DOHH2 (cell line): ENCODE results near the gene INF2.

Experiments
- H3F3A ChIP-seq: fragments of 200-600 bp; sonication (generic), shearing (Covaris generic); 2 replicates; pipeline ENCODE4 v1.6.0; 2016; ENCODE audit warnings: antibody characterized with exemption, mild to moderate bottlenecking; ENCODE audit not compliant: control insufficient read depth, insufficient read depth
- H3K27ac ChIP-seq: fragments of 200-600 bp; sonication (generic); 2 replicates; pipeline ENCODE4 v1.5.1; 2014; ENCODE audit warnings: low read depth, mild to moderate bottlenecking, low read length, moderate library complexity
- H3K27me3 ChIP-seq: fragments of 200-600 bp; sonication (generic); 2 replicates; pipeline ENCODE4 v1.6.1; 2014; ENCODE audit warnings: mild to moderate bottlenecking, low read length, mixed read lengths; ENCODE audit not compliant: control insufficient read depth
- H3K36me3 ChIP-seq: fragments of 200-600 bp; sonication (generic); 2 replicates; pipeline ENCODE4 v1.6.1; 2014; ENCODE audit warnings: mild to moderate bottlenecking, low read length, moderate library complexity, mixed read lengths; ENCODE audit not compliant: control insufficient read depth
- H3K4me1 ChIP-seq: fragments of 200-600 bp; sonication (generic); 2 replicates; pipeline ENCODE4 v1.6.1; 2014; ENCODE audit warnings: mild to moderate bottlenecking, low read length, mixed read lengths; ENCODE audit not compliant: control insufficient read depth
- H3K4me2 ChIP-seq: fragments of 200-600 bp; sonication (generic); 2 replicates; pipeline ENCODE4 v1.6.0; 2014; ENCODE audit warnings: mild to moderate bottlenecking, low read length, moderate library complexity
- H3K4me3 ChIP-seq: fragments of 200-600 bp; sonication (generic); 2 replicates; pipeline ENCODE4 v1.5.1; 2014; ENCODE audit warnings: mild to moderate bottlenecking, low read length, mixed read lengths
- H3K79me2 ChIP-seq: fragments of 200-600 bp; sonication (generic); 2 replicates; pipeline ENCODE4 v1.6.1; 2014; ENCODE audit warnings: mild to moderate bottlenecking, low read length, mixed read lengths; ENCODE audit not compliant: control insufficient read depth
- H3K9me2 ChIP-seq: fragments of 200-600 bp; sonication (generic); replicated peaks from 2 replicates; pipeline ENCODE4 v1.6.1; 2014; ENCODE audit warnings: mild to moderate bottlenecking, low read length, mixed read lengths; ENCODE audit not compliant: control insufficient read depth
- H3K9me3 ChIP-seq: fragments of 200-600 bp; sonication (generic); 2 replicates; pipeline ENCODE4 v1.6.1; 2014; ENCODE audit warnings: antibody characterized with exemption, low read length, mixed read lengths; ENCODE audit not compliant: control insufficient read depth, insufficient read depth
- H4K20me1 ChIP-seq: fragments of 200-600 bp; sonication (generic); 2 replicates; pipeline ENCODE4 v1.6.0; 2014; ENCODE audit warnings: low read depth, mild to moderate bottlenecking, antibody characterized with exemption, low read length, moderate library complexity; ENCODE audit not compliant: control insufficient read depth, insufficient read depth
- EZH2phosphoT487 ChIP-seq: fragments of 200-600 bp; sonication (generic); IDR thresholded peaks from 2 replicates; pipeline ENCODE4 v1.6.1; 2017; ENCODE audit warnings: borderline replicate concordance, mild to moderate bottlenecking, antibody characterized with exemption, low read length, moderate library complexity, mixed read lengths
- TF ChIP-seq, protein P1 (sequence below): fragments of 200-600 bp; sonication (generic); IDR thresholded peaks from one replicate; pipeline ENCODE4 v1.5.1; 2014; ENCODE audit warnings: antibody characterized with exemption, mild to moderate bottlenecking, low read depth, low read length; ENCODE audit not compliant: poor library complexity, severe bottlenecking

INF2 gene

DNA sequence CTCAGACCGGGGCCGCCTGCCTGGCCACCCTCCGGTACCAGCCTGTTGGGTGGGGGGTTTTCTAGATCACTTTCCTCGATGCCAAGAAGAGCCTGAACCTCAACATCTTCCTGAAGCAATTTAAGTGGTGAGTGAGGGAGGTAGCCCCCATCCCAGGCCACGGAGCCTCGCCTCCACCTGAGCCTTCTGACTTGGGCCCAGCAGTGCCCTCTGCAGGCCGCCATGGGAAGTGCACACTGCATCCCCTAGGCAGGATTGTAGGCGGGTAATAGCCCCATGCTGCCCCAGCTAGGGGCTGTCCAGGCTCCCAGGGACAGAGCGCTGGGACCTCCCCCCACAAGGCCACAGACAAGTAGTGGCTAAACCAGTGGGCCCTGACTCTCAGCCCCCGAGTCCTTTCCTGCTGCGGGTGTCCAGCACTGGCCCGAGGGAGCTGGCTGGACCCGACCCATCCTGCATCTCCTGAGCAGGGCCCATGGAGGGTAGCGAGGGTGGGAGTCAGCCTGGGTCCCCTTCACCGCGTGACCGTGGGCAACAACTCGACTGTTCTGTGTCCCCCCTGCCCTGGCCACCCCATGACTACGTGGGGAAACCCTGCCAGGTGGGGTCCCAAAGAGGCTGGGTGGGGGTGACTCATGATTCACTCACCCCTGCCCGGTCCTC, 19.3 kb downstream of the INF2 start:
- H3K4me3 ChIP-seq, result no peak overlapping the region
- TF ChIP-seq, protein P1, sequence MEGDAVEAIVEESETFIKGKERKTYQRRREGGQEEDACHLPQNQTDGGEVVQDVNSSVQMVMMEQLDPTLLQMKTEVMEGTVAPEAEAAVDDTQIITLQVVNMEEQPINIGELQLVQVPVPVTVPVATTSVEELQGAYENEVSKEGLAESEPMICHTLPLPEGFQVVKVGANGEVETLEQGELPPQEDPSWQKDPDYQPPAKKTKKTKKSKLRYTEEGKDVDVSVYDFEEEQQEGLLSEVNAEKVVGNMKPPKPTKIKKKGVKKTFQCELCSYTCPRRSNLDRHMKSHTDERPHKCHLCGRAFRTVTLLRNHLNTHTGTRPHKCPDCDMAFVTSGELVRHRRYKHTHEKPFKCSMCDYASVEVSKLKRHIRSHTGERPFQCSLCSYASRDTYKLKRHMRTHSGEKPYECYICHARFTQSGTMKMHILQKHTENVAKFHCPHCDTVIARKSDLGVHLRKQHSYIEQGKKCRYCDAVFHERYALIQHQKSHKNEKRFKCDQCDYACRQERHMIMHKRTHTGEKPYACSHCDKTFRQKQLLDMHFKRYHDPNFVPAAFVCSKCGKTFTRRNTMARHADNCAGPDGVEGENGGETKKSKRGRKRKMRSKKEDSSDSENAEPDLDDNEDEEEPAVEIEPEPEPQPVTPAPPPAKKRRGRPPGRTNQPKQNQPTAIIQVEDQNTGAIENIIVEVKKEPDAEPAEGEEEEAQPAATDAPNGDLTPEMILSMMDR, result peak; percentile 95
- no peak for TF ChIP-seq EZH2phosphoT487
- H3K79me2 ChIP-seq, result no peaks in the 10 kb centered on the region
- no peaks in the 10 kb centered on the region for H4K20me1 ChIP-seq
- H3K4me1 ChIP-seq, result no peaks in the 10 kb centered on the region
- peaks cover 20% of the 10 kb centered on the region for H3K36me3 ChIP-seq
- H3F3A ChIP-seq, result no peaks in the 10 kb centered on the region
- no peaks in the 10 kb centered on the region for H3K27me3 ChIP-seq
- no peak overlapping the region for H3K4me2 ChIP-seq
- no peaks in the 10 kb centered on the region for H3K9me2 ChIP-seq
- no peaks in the 10 kb centered on the region for H3K9me3 ChIP-seq
- H3K27ac ChIP-seq, result no peak overlapping the region

- Histone ChIP-seq H3K4me1 (no peaks in the 10 kb centered on the region), H3K27me3 (no peaks in the 10 kb centered on the region), H3K4me3 (no peak overlapping the region), H3K36me3 (peaks cover 15% of the 10 kb centered on the region), H3K27ac (no peak overlapping the region), H3K79me2 (no peaks in the 10 kb centered on the region), H3K9me2 (no peaks in the 10 kb centered on the region), H4K20me1 (no peaks in the 10 kb centered on the region), H3F3A (no peaks in the 10 kb centered on the region), H3K9me3 (no peaks in the 10 kb centered on the region), H3K4me2 (no peak overlapping the region)
- no peak for TF ChIP-seq EZH2phosphoT487
- TF ChIP-seq, protein P1, result no peak
These were observed 20.1 kb downstream of the INF2 start for GRCh38 chr14:104709387-104710039.

GRCh38 chr14:104710071-104710735, 20.8 kb downstream of the INF2 start:
- H3F3A ChIP-seq, result no peaks in the 10 kb centered on the region
- H3K4me1 ChIP-seq, result no peaks in the 10 kb centered on the region
- H3K9me2 ChIP-seq, result no peaks in the 10 kb centered on the region
- H3K36me3 ChIP-seq, result peaks cover 16% of the 10 kb centered on the region; the same call in 1 of the 2 replicates
- H3K9me3 ChIP-seq, result no peaks in the 10 kb centered on the region
- H4K20me1 ChIP-seq, result no peaks in the 10 kb centered on the region
- H3K27me3 ChIP-seq, result no peaks in the 10 kb centered on the region
- H3K4me3 ChIP-seq, result no peak overlapping the region
- no peak overlapping the region for H3K4me2 ChIP-seq
- H3K27ac ChIP-seq, result no peak overlapping the region
- H3K79me2 ChIP-seq, result no peaks in the 10 kb centered on the region
- no peak for TF ChIP-seq EZH2phosphoT487
- TF ChIP-seq, protein P1, result no peak
